Subcutaneous adipose tissue (tissue), 4 donors: ENCODE data around the gene WDR1. TPM values are rescaled to one million over a fixed set of nuclear protein-coding genes. Genes with fewer than 3 reads are reported as not detected.

ENCODE experiments used
- CTCF ChIP-seq: fragments of 450-650 bp; IDR thresholded peaks from one replicate; pipeline ENCODE4 v1.5.1; 2016; ENCODE audit warnings: low read depth, mild to moderate bottlenecking, control low read depth, antibody characterized with exemption, moderate library complexity
- total RNA-seq, 4 donors: library from RNA; depleted of rRNA; stranded (reverse); fragments of >200 nt; gene quantifications; one replicate each; pipeline ENCODE4 v1.1.0, GENCODE V29; 2016

Gene WDR1
- total RNA-seq, 4 donors from 2014 or later, result 81.9 to 122 (median 99.1) TPM

GRCh38 chr4:10048941-10049697, 67.5 kb downstream of the WDR1 start:
- no peak for TF ChIP-seq CTCF

GRCh38 chr4:10047967-10048366, 68.6 kb downstream of the WDR1 start:
- no peak for TF ChIP-seq CTCF

GRCh38 chr4:10046471-10046870, 70.1 kb downstream of the WDR1 start:
- no peak for TF ChIP-seq CTCF

- no peak for TF ChIP-seq CTCF
These were observed 71.1 kb downstream of the WDR1 start for GRCh38 chr4:10045481-10045880.

GRCh38 chr4:10041036-10041435, 75.6 kb downstream of the WDR1 start:
- no peak for TF ChIP-seq CTCF

- no peak for TF ChIP-seq CTCF
These were observed 76.3 kb downstream of the WDR1 start for GRCh38 chr4:10040049-10040892.

- no peak for TF ChIP-seq CTCF
These were observed 79.7 kb downstream of the WDR1 start for GRCh38 chr4:10036807-10037342.
